Amniotic epithelial cell (primary cell): ENCODE data around the gene CADPS2.

ENCODE experiments used
- DNase-seq: peaks from one replicate; pipeline ENCODE4 v3.0.0-alpha.2; 2010; ENCODE audit warnings: low read depth

The CADPS2 gene

DNA sequence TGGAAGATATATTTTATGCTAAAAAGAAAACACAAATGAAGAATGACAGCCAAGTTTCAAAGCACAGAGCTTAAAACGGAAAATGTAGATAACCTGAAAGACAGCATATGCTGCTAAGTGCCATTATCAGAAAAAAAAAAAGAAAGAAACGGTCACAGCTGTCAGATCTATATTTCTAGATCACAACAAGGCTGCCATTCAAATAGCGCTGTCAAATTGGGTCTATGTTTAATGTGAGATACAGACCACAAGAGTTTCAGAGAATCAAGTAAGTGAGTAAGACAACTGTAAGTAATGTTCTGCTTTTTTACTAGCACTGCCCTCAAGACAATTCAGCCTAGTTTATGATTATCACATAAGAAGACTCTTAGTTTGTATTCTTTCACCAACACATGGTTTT lies 117.4 kb downstream of the CADPS2 start:
- no peak for DNase-seq

DNA sequence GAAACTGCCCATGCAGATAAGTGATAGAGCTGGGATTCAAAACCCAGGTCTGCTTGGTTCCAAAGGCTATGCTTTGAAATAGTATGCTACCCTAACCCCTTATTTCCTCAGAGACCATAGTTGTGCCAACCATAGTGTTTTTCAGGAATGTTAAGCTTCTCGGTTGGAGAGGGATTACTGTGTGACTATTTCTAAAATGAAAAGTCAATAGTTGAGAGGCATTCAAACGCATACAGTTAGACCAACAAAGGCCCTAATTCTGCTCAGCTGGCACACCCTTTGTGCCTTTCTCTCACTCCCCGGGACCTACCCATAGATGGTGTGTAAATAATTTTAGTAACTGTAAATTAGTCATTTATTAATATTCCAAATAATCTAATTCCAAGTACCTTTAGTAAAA lies 118.9 kb downstream of the CADPS2 start:
- DNase-seq, result no peak

DNA sequence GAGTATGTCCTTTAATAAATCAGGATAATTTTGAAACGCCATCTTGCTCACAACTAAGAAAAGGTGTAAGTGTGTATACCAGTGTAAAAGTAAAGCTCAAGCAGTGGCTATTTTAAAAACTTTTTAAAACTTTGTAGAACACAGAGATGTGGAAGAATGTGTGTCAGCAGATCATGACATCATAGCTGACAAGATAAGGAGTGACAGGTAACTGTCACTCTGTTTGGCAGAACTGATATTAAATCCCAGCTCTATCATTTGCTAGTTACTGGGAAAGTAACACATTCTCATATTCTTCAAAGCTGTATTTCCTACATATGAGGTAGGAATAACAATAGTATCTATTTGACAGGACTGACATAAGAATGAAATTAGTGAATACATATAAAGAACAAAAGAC lies 119.7 kb downstream of the CADPS2 start:
- DNase-seq, result no peak

DNA sequence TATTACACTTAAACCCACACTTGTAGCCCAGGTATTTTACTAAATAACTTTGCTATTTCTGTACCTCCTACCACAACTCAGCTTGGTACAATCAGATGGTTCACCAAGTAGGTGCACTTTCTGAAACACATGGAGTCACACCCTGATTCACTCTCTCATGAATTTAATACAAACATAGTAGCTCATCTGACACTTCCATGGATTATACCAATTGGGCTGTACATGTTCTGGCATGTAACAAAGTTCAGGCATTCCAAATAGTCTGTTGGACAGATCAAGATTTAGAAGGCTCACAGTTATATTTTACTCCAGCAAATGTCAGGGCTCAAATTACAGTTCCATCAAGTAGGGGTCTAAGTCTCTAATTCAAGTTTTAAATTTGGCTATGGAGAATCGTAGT lies 121.4 kb downstream of the CADPS2 start:
- DNase-seq, result no peak

DNA sequence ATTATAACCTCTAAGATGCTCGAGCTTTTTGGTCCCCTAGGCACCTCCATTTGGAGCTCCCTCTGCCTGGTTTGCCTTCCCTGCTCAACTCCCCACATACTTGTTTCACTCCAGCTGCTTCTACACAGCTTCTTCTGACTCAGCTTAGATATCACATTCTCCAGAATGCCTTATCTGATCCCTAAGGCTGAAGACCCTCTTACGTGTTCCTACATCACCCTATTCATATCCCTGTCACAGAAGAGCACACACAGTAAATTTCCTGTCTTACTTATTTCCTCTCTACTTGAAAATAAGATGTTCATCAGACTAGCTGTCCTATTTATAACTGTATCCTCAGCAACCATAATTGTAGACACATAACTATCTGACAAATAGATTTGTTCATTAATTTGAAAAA lies 122.2 kb downstream of the CADPS2 start:
- DNase-seq, result peak; percentile 12

DNA sequence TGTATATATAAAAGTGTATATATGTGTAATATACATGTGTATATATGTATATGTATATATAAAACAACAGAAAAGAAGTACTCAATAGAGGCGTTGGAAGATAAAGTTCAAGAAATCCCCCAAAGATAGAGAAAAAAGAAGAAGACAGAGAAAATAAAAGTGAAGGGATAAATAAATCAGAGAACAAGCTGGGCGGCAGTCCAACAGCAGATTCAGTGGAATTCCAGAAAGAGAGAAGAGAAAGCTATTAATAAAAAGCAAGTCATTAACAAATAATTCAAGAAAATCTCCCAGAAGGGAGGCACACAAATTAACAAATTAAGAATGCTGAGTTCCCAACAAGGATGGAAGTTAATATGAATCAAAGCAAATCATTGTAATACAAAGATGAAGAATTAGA lies 124.2 kb downstream of the CADPS2 start:
- peak; percentile 26 for DNase-seq

DNA sequence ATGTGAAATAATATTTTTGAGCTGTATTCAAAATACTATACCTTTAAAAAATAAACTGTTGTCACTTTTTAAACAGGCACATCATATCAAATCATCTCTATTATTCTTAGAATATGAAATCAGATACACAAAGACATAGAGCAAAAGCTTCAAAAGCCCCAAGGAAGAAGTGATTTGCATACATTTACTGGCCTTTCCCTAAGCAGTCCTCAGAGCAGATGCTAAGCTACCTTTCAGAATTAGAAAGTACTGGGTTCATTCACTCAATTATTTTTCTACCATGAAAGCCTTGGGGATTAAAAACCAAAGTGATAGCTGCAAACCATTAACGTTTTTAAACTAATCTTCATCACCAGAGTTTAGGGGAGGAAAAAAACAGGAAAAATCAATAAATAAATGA lies 127.8 kb downstream of the CADPS2 start:
- DNase-seq, result no peak

DNA sequence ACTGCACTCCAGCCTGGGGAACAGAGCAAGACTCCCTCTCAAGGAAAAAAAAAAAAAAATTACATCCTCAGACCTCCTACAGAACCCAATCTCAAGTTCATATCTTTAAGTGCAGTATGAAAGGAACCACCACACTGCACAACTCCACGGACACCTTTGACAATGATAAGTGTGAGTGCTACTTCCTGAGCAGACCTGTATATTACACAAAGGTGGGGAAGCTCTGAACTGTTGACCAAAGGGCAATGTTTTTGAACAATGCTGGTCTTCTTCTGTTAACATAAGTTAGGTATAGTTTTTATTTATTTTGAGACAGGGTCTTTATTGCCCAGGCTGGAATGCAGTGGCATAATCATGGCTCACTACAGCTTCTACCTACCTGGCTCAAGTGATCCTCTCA lies 129.4 kb downstream of the CADPS2 start:
- DNase-seq, result no peak

DNA sequence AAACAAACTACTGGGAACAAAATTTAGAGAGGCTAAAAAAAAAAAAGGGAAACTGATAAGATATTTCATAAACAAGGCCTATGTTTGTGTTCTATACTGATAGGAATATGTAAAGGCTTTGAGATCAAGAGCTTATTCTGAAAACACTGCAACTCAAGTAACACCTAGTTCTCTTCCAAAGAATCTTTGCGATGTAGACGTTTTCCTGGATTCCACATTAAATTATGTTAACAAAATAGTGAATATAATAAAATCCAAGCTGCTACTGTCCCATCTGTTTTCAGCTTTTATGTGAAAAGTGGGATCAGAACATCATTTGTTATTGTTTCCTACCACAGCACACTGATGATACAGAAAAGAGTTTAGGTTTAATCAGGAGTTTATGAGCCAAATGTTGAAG lies 130.6 kb downstream of the CADPS2 start:
- no peak for DNase-seq

DNA sequence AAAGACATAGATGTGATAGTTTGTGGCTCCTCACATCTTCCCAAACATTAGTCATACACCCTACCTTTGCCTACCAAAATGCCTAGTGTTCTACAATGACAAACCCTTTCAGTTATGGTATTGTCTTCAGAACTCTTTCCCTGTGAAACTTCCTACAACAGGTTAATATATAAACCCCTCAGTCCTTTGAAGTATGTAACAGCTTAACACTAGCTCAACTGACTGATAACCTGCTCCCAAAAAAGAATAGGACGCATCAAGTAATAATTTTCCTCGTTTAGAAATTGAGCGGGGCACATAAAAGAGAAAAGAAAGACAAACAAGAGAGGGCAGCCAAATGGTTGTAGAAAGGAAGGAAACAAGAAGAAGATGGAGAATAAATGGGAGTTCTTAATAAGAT lies 133.7 kb downstream of the CADPS2 start:
- no peak for DNase-seq

DNA sequence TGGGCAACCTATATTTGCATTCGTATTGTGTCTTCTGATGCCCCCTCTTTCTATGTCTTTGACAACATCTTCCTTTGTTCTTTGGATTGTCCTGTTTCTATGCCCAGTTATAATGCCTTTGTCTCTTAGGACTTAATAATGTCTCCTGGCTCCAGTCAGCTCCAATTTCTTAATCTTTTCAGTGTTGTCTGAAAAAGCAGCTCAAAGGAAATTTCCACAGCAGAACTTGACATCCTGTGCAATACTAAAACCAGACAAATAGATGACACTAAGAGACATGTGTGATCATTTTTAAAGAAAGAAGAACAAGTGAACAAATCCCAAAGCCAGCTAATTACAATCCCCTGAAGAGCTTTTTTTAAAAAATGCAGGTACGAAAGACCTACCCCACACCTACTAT lies 135.9 kb downstream of the CADPS2 start:
- DNase-seq, result no peak

DNA sequence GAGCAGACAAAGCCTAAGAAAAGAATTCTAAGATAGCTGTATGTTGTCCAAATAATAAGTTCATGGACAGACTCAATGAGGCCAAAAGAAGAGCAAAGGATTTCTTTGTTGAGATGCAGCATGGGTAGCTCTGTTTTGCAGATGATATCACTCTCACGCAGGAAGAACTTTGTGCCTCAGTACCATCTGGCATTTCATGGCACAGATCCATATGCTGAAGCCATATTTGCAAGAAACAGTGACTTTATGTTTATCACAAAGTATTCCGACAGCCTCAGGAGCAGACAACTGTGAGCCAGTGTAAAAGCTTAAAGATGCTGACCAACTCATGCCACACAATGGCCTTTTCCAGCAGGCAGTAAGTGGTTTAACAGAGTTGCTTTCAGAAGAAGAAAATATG lies 138.1 kb downstream of the CADPS2 start:
- DNase-seq, result no peak

DNA sequence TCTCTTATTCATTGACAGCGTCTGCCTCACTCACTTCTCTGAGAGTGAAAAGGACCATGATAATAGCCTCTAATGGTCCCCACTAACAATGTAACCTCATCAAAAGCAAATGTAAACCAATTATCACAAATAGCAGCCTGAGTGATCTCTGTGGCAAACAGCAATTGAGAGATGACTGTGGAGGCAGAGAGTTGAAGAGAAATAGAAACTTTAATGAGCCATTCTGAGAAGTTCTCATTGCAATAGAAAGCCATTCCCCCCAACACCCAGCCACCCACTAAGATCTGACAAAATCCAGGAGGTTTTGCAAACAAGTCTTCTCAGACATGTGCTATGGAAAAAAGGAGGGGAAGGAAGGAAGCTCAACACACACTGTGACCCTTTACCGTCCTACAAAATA lies 139.3 kb downstream of the CADPS2 start:
- DNase-seq, result no peak

DNA sequence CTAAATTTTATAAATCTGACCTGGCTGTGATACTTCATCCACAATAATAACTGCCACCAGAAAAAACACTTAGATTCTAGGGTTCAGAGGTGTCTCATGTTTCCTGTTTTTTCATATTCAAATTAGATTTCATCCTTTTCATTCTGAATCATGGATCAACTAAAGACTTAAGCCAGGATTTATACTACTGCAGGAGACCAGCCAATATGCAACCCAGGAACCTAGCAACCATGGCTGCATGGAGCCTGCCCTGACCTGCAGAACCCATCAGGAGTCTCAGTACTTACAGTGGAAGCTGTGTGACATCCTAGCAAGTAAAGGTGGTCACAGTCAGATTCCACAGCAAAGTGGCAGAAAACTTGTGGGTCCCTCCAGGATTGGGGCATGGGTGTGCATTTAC lies 143.0 kb downstream of the CADPS2 start:
- DNase-seq, result no peak

DNA sequence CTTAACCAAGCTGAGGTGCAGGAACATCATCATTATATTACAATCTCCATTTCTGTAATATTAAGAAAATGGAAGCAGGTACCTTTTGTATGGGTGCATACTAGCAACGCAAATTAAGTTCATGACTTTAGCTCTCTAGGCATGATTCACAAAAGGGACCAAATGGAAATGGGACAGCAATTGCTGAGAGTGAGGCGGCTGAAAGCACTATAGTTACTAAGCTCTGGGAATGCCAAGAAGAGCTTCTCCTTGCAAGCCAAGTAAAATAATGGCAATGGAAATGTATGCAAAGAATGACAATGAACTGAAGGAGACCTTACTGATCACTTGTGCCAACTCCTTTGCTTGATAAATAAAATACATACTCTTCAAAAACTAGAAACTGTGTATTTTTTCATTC lies 147.3 kb downstream of the CADPS2 start:
- DNase-seq, result no peak

DNA sequence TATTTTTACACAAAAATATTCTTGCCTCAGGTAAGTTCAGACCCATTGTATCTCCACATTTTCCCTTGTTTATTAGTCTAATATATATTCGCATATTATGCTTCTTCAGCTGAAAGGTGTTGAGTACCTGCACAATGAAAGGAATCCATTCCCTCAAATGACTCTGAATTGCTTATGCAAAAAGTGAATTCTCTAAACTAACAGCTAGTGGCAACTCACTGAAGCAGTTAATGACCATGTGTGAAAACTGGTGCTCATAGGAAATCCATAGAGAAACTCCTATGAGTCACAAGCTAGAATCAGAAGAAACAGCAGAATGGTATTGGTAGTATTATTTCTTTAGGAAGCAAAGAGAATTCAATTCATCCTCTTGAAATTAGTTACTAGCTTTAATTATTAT lies 150.1 kb downstream of the CADPS2 start:
- no peak for DNase-seq

DNA sequence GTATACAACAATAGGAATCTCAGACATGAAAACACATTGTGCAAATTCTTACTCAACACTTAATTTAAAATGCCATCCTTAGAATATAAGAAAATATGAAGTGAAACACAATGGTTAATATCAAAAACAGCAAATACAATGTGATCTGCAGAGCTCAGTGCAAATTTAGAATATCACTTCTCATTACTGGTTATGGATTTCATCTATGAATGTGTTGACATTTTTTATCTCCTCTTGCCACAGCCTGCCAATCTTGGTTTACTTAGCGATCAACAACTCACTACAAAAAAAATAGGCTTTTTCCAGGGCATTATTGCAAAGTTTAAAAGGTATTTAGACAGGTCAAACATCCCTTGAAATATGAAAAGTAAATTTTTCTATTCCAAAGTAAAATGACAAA lies 158.5 kb downstream of the CADPS2 start:
- no peak for DNase-seq

DNA sequence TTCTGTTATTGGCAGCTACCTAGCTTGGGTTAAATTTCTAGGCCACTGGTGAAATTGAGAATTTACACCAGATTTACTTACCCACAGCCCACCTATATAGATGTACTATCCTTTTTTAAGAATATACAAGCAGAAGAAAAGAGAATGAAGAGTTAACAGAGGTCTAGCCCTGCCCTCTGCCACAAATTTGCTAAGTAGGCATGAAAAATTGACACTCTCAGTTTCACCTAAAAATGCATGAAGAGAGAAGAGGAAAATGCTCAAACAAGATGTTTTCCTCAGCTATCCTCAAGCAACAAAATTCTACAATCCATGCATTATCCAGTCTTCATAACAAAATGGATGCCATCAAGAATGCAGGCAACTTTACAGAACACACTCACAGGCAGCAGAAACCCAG lies 158.9 kb downstream of the CADPS2 start:
- DNase-seq, result no peak

DNA sequence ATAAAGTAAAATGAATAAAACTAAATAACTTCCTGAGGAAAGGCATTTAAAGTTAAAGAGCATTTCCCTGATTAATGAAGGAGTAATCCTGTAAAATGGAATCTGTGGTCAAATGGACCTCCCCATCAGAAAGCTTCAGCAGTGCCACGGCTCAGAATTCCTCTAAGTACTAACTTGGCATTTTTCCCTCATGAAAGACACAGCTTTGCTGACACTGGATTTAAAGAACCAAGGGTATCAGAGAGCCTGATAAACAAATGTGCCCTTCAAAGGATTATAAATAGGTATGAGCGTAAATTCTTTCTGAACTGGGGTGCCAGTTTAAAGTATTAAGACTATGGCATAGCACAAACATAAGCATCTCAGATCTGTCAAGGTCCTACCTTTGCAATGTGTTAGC lies 159.4 kb downstream of the CADPS2 start:
- no peak for DNase-seq

DNA sequence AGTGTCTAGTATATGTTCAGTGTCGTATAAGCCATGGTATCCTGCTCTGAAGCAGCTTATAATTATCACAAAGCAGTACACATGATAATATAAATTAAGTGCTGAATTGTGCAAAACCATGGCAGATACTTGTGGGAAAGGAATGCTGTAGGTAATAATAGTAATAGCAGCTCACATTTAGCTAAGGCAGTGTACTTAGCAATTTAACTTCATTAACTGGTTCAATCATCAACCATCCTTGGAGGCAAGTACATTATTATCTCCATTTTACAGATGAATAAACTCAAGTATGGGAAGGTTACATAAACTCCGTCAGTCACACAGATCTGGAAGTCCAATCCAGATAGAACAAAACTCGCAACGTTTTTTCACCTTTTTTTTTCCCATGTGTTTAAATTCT lies 161.9 kb downstream of the CADPS2 start:
- DNase-seq, result no peak

DNA sequence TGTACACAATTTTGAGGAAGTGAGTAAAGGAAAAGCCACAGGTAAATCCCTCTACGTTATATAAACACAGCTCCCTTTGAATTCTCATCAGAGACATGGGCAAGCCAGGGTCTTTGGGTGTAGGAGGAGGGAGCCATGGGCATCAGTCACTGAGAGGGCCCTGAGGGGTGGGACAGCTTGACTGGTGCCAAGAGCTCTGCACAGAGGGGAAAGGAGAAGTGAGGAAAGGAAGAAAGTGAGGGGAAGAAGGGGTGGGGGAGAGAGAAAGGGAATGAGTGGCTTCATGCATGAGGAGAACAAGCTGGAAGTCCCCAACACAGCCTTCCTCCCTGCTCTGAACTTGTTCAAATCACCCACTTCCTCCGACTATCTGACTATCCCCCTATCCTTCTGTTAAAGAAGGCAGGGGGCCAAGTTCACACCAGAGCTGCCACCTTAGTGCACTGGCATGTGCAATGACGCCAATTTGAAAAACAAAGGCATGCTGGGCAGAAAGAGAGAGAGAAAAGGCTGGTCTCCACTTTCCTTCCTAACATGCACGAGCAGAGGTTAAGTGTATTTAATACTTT lies 167.2 kb downstream of the CADPS2 start:
- DNase-seq, result no peak

DNA sequence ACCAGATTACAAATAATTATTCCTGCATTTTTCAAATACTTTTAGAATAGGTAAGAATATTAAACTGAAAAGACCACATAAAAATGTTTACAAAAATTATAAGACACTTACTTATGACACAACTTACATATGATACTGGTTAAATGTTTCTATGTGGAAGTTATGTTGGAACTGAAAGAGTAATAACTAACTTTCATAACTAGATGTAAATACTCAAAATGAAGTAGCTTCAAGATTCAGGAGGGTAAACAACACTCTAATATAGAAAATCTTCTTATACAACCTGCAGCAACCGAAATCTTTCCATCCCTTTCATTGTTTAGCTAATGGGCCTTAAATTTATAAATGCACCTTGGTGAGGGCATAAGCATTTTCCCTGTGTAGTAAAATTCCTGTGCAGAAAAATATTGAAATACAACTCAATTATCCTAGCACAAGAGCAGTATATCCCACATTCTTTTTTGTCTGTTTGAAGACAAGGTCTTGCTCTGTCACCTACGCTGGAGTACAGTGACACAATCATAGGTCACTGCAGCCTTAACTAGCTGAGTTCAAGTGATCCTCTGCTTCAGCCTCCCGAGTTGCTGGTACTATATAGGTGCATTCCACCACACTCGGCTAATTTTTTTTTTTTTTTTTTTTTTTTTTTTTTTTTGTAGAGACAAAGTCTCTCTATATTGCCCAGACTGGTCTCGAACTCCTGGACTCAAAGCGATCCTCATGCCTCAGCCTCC lies 168.7 kb downstream of the CADPS2 start:
- no peak for DNase-seq

DNA sequence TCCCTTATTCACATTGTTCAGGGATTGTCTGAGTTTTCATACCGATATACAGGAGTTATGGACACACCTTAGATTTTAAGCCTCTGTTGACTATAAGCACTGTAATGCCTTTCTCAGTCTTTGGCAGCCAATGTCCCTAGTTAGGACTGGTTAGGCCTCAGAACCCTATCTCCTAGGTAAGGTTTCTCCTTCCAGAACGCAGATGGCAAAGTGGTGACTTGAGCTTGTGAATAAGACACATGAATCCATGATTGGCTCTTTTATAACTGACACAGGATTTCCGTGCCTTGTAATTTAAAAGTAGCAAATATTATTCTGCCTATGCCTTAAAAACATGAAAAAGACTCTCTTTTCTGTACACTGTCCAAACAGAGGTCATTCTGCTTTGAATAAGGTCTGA lies 171.1 kb downstream of the CADPS2 start:
- no peak for DNase-seq

DNA sequence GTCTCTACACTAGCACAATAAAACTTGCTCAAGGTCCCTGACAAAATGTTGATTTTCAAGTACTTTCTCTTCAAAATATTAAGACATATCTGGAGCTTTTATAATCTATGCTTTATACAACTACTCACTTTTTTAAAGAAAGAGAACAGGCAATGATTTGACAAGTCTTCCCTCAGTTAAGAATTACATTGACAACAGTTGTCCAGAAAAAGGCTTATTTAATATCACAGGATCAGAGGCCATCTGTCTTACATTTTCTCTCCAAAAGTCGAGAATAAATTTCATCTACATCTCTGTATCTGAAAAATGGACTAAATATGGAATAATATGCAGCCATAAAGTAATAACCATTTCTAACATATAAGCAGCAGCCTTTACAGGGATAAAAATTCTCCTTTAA lies 175.3 kb downstream of the CADPS2 start:
- DNase-seq, result no peak
